GM10266 (cell line): ENCODE results near the gene PROM2.
"Not testable (repeated sequence)": the region's sequence is repeated elsewhere in the genome, so short reads cannot be mapped to it uniquely, and the experiment has no call there.

Experiments
- DNase-seq: peaks from one replicate; pipeline ENCODE4 v3.0.0; 2012; ENCODE audit errors: extremely low spot score
- TF ChIP-seq, protein P1 (sequence below): IDR thresholded peaks from 2 replicates; pipeline ENCODE4 v1.5.1; 2012; ENCODE audit warnings: mild to moderate bottlenecking, low read depth; ENCODE audit not compliant: control insufficient read depth, insufficient read depth; ENCODE audit errors: missing control alignments

The PROM2 gene

DNA sequence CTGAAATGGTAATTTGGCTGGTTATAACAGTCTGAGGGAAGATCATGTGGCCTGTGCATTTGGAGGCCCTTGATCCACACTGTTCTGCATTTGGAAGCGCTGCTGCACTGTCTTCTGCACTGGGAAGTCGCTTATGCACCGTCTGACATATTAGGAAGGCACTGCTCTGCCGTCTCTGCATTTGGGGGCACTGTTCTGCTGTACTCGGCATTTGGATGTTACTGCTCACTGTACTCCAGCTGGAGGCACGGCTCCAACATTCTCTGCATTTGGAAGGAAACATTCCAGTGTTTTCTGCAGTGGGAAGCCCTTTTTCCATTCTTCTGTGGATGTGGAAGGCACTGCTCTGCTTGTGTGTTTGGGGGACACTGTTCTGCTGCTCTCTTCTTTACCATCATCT is 9.6 kb upstream of the PROM2 start:
- DNase-seq, result no peak
- TF ChIP-seq, protein P1, sequence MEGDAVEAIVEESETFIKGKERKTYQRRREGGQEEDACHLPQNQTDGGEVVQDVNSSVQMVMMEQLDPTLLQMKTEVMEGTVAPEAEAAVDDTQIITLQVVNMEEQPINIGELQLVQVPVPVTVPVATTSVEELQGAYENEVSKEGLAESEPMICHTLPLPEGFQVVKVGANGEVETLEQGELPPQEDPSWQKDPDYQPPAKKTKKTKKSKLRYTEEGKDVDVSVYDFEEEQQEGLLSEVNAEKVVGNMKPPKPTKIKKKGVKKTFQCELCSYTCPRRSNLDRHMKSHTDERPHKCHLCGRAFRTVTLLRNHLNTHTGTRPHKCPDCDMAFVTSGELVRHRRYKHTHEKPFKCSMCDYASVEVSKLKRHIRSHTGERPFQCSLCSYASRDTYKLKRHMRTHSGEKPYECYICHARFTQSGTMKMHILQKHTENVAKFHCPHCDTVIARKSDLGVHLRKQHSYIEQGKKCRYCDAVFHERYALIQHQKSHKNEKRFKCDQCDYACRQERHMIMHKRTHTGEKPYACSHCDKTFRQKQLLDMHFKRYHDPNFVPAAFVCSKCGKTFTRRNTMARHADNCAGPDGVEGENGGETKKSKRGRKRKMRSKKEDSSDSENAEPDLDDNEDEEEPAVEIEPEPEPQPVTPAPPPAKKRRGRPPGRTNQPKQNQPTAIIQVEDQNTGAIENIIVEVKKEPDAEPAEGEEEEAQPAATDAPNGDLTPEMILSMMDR, result no peak

DNA sequence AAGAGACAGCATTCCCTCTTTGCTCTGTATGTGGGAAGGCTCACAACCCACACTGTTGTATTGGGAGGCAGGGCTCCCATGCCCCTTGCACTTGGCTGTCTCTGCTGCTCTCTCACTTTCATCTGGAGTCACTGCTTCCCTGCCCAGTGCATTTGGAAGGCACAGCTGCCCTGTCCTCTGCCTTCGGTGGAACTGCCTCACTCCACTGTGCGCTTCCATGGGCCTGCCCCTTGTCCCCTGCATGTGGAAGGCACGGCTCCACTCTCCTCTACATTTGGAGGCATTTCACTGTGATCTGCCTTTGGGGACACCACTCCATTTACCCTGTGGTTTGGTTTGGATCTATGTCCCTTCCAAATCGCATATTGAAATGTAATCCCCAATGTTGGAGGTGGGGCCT is 9.1 kb upstream of the PROM2 start:
- TF ChIP-seq, protein P1, result no peak
- no peak for DNase-seq

DNA sequence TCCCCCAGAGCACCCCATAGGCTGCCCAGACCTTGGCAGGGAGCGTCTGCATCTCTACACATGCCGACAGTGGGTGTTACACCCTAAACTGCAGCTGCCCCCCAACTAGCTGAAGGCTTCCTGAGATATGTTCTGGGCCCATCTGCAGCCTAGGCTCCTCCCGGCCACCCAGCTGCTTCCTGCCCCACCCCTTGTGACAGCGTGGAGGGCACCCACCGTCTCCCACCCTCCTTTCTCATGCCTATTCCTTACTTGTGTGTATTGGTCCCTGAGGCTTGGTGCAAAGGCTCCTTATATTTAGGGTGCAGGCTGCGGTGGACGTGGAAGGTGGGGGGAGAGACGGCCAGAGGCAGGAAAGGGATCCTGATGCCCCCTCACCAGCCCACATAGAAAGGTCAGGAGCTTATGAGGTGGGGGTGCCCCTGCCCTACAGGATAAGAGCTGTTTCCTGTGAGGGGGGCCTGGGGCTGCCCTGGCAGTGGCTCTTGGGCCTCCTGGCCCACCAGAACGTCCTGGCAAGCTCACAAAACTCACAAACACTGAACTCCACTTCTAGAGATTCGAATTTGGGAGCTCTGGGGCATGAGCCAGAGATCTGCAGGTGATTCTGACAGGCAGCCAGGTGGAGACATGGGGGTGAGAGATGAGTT is 7.3 kb upstream of the PROM2 start:
- no peak for DNase-seq
- TF ChIP-seq, protein P1, result no peak

- TF ChIP-seq, protein P1, result no peak
- DNase-seq, result no peak
Observed at GRCh38 chr2:95267458-95268210, 6.6 kb upstream of the PROM2 start.

- DNase-seq, result no peak
- TF ChIP-seq, protein P1, result no peak
Observed at GRCh38 chr2:95268211-95269035, 5.8 kb upstream of the PROM2 start.

DNA sequence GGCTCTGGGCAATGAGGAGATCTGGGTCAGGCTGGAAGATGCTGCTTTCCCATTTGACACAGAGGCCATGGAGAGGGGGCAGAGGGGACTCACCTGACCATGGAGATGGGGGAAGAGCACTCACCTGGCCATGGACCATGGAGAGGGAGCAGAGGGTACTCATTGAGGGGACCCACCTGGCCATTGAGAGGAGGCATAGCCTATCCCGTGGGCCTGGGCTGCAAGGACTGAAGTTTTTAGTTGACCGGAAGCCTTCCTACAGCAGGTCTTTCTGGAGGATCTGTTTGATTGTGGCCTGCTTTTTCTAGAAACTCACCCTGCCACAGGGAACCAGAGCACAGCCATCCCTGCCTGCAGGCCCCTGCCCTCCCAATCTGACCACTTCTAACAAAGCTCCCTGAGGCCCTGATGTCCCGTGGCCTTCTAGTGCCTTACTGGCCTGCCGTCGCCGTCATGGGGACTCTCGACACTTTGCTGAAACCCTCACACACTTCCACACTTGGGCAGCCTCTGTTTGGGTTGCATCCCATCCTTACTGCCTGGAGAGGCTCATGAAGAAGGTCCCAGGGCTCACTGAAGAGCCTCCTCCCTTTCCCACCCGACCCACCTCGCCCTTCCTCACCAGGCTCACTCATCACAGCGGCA is 5.1 kb upstream of the PROM2 start:
- TF ChIP-seq, protein P1, result no peak
- no peak for DNase-seq

GRCh38 chr2:95269745-95270144 is 4.5 kb upstream of the PROM2 start:
- DNase-seq, result not testable (repeated sequence)
